Measurements from ENCODE around the gene PKP3.

Gene PKP3

DNA sequence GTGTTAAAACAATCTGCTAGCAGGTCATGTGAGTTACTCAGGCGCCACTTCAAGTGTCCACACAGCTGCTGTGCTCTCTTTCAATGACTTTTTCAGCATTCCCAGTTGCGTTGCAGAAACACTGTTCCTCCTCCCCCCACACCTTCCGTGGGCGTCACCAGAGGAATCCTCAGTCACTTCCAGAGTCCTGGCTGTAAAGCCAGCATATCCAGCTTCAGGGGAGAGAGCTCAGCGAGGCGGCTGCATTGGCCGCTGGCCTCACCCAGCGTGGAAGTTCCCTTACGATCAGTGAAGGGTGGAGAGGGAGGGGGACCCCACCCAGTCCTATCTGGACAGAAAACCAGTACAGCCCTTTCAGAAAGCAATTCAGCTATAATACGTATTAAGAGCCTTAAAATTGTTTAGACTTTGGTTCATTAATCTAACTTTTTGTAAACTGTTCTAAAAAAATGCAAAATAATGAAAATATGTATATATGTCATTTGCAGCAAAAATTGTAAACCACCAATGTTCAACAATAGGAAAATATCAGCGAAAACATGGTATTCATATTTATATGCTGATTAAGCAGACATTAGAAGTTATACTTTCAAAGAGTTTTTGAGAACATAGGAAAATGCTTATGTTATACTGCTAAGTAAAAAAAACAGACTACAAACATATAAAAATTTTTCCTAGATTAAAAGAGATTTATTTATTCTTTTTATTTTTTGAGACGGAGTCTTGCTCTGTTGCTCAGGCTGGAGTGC, 50.6 kb downstream of the PKP3 start:
- no peak for DNase-seq (ENCODE audit: low read depth)

- no peak for DNase-seq (ENCODE audit: low read depth)
Measured at GRCh38 chr11:445765-446588, 52.0 kb downstream of the PKP3 start.

- DNase-seq (ENCODE audit: low read depth), result no peak
Measured at GRCh38 chr11:446891-447290, 52.9 kb downstream of the PKP3 start.

- DNase-seq (ENCODE audit: low read depth), result peak; percentile 94
Measured at GRCh38 chr11:447923-448731, 54.1 kb downstream of the PKP3 start.

DNA sequence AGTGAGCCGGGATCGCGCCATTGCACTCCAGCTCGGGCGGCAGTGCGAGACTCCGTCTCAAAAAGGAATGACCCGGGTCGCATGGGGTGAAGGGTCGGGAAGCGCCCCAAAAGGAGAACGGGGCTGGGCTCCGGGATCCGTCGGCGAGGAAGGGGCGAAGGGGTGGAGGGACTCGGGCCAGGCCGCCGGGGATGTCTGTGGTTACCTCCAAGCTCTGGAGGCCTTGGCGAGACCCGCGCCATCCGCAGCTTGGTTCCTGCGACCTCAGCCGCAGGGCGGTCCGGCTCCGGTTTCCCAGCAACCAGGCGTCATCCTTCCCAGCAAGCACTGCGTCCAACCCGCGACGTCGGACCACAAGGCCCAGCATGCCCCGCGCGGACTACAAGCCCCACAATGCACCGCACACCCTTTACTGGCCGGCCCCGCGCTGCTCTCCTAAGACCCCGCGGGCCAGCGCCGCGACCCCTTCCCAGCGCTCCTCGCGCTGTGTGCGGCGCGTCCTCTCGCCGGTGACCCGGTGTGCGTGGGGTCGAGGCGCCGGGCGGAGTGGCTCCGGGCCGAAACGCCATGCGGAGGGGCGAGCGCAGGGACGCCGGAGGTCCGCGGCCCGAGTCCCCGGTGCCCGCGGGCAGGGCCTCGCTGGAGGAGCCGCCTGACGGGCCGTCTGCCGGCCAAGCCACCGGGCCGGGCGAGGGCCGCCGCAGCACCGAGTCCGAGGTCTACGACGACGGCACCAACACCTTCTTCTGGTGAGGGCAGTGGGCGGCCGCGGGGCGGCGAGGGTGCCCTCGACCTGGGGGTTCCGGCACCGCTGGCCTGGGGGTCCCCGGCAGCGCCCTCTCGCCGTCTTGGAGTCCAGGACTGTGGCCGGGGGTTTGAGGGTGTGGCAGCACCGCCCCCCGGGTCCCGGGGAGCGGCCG, 56.1 kb downstream of the PKP3 start, which contains the start of gene PTDSS2:
PTDSS2 (plus strand) TSS at position 391 of the 920 bp plus-strand sequence; CDS start at position 568, 177 bp downstream.
- DNase-seq (ENCODE audit: low read depth), result peak; percentile 91

- DNase-seq (ENCODE audit: low read depth), result peak; percentile 54
Measured at GRCh38 chr11:450809-451451, 56.9 kb downstream of the PKP3 start.

DNA sequence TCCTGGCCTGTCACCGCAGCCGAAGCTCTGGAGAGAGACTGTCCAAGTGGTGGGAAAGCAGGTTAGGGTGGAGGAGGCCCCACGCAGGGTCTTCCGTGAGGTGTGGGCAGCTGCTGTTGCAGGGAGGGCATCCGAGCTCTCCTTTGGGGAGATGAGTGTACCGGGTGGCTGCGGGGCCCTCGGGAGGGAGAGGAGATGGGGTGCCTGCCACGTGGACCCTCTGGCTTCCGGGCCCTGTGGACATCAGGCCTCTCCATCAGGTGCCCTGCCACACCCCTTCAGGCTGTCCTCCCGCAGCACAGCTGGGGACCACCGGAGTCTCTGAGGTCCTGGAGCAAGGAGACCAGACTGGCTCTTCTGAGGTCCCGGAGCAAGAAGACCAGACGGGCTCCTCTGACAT, 57.7 kb downstream of the PKP3 start:
- DNase-seq (ENCODE audit: low read depth), result no peak

GRCh38 chr11:452203-452744, 58.3 kb downstream of the PKP3 start:
- no peak for DNase-seq (ENCODE audit: low read depth)

- DNase-seq (ENCODE audit: low read depth), result no peak
Measured at GRCh38 chr11:452916-453527, 59.0 kb downstream of the PKP3 start.

DNA sequence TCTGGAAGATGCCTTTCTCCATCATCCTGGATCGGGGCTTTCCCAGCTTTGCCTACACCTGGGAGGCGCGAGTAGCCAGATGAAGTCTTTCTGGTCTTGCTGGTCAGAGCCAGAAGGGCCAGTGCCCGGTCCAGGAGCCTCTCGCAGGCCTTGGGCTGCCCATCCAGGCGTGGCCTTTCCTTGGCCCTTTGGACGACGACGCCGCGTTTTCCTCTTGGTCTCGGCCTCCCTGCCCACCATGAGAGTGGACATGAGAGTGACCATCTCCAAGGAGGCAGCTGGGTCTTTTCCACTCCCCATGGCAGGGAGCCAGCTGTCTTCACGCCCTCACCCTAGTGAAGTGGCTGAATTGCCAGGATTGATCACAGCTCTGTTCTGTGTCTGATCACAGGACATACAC, 59.6 kb downstream of the PKP3 start:
- DNase-seq (ENCODE audit: low read depth), result no peak

- no peak for DNase-seq (ENCODE audit: low read depth)
Measured at GRCh38 chr11:454043-454442, 60.0 kb downstream of the PKP3 start.

All from stimulated activated CD8-positive, alpha-beta memory T cell treated with anti-CD3 and anti-CD28 coated beads, Interleukin-15, amount 100 ng/mL, for 1 hour (primary cell).